DOHH2 (cell line): Measurements from ENCODE around the gene KSR1.
"Not testable (repeated sequence)": the region's sequence is repeated elsewhere in the genome, so short reads cannot be mapped to it uniquely, and the experiment has no call there.

Source experiments
- EZH2phosphoT487 ChIP-seq: fragments of 200-600 bp; sonication (generic); IDR thresholded peaks from 2 replicates; pipeline ENCODE4 v1.6.1; 2017; ENCODE audit warnings: borderline replicate concordance, mild to moderate bottlenecking, antibody characterized with exemption, low read length, moderate library complexity, mixed read lengths
- TF ChIP-seq, protein P1 (sequence below): fragments of 200-600 bp; sonication (generic); IDR thresholded peaks from one replicate; pipeline ENCODE4 v1.5.1; 2014; ENCODE audit warnings: antibody characterized with exemption, mild to moderate bottlenecking, low read depth, low read length; ENCODE audit not compliant: poor library complexity, severe bottlenecking

- TF ChIP-seq, protein P1, sequence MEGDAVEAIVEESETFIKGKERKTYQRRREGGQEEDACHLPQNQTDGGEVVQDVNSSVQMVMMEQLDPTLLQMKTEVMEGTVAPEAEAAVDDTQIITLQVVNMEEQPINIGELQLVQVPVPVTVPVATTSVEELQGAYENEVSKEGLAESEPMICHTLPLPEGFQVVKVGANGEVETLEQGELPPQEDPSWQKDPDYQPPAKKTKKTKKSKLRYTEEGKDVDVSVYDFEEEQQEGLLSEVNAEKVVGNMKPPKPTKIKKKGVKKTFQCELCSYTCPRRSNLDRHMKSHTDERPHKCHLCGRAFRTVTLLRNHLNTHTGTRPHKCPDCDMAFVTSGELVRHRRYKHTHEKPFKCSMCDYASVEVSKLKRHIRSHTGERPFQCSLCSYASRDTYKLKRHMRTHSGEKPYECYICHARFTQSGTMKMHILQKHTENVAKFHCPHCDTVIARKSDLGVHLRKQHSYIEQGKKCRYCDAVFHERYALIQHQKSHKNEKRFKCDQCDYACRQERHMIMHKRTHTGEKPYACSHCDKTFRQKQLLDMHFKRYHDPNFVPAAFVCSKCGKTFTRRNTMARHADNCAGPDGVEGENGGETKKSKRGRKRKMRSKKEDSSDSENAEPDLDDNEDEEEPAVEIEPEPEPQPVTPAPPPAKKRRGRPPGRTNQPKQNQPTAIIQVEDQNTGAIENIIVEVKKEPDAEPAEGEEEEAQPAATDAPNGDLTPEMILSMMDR = not testable (repeated sequence)
- TF ChIP-seq EZH2phosphoT487 = not testable (repeated sequence)
Observed at GRCh38 chr17:27655525-27656111, 199.4 kb downstream of the KSR1 start.
